GM12892 (cell line): ENCODE measurements around the gene C20orf144.
A peak's percentile ranks its signal among the peaks of the same experiment; 100 is the strongest.

Source experiments
- DNase-seq: peaks from one replicate; pipeline ENCODE4 v3.0.0; 2011; ENCODE audit not compliant: insufficient read length
- FAIRE-seq: peaks from 2 replicates; lab custom pipeline; 2011; peaks lifted over from hg19 to GRCh38; lab: Jason Lieb, UNC
- POLR2A ChIP-seq: IDR thresholded peaks from 2 replicates; pipeline ENCODE4 v1.6.1; 2011; ENCODE audit warnings: low read depth, low read length, control low read depth
- POLR2AphosphoS5 ChIP-seq: IDR thresholded peaks from 2 replicates; pipeline ENCODE4 v1.6.1; 2011; ENCODE audit warnings: low read depth, low read length, control low read depth
- TAF1 ChIP-seq: IDR thresholded peaks from 2 replicates; pipeline ENCODE4 v1.6.1; 2011; ENCODE audit warnings: low read depth, mild to moderate bottlenecking, control low read depth, low read length, borderline replicate concordance

The C20orf144 gene

GRCh38 chr20:33669224-33669623 is 7.1 kb downstream of the C20orf144 start:
- TF ChIP-seq POLR2A (no peak), TAF1 (no peak), POLR2AphosphoS5 (no peak)
- DNase-seq (no peak), FAIRE-seq (no peak)

- FAIRE-seq (no peak), DNase-seq (no peak)
- TF ChIP-seq POLR2AphosphoS5: no peak
- no peak for TF ChIP-seq TAF1
- no peak for TF ChIP-seq POLR2A
These were observed 7.9 kb downstream of the C20orf144 start for GRCh38 chr20:33669873-33670640.

GRCh38 chr20:33670715-33671499 is 8.8 kb downstream of the C20orf144 start:
- DNase-seq (no peak), FAIRE-seq (no peak)
- TF ChIP-seq POLR2AphosphoS5 (no peak), TAF1 (no peak), POLR2A (no peak)

- no peak for FAIRE-seq
- no peak for DNase-seq
- no peak for TF ChIP-seq TAF1
- TF ChIP-seq POLR2A: no peak
- TF ChIP-seq POLR2AphosphoS5: no peak
These were observed 9.6 kb downstream of the C20orf144 start for GRCh38 chr20:33671573-33672288.

GRCh38 chr20:33672426-33673113 is 10.4 kb downstream of the C20orf144 start:
- no peak for DNase-seq

GRCh38 chr20:33673114-33673409 is 10.9 kb downstream of the C20orf144 start:
- no peak for TF ChIP-seq POLR2AphosphoS5
- TF ChIP-seq TAF1: no peak
- no peak for TF ChIP-seq POLR2A
- FAIRE-seq (no peak), DNase-seq (no peak)

More at GRCh38 chr20:33672426-33673113, 10.4 kb downstream of the C20orf144 start:
- TF ChIP-seq TAF1 (no peak), POLR2AphosphoS5 (no peak), POLR2A (no peak)
- FAIRE-seq: no peak

GRCh38 chr20:33673410-33674293 is 11.5 kb downstream of the C20orf144 start:
- no peak for TF ChIP-seq TAF1
- TF ChIP-seq POLR2AphosphoS5: no peak
- no peak for FAIRE-seq
- no peak for DNase-seq

- DNase-seq: peak; percentile 90
- FAIRE-seq: peak; percentile 78
- no peak for TF ChIP-seq TAF1
- TF ChIP-seq POLR2AphosphoS5: peak; percentile 27; the same call in 1 of the 2 replicates
- TF ChIP-seq POLR2A: peak; percentile 8; the same call in 1 of the 2 replicates
These were observed 12.4 kb downstream of the C20orf144 start, which contains the start of gene NECAB3 for GRCh38 chr20:33674294-33675135. Gene NECAB3 (minus strand): TSS chr20:33674428. CDS start chr20:33674352, 76 bp downstream.
